Muscle layer of duodenum (tissue), 2 donors: Measurements from ENCODE around the gene ATXN2L.

Source experiments
- H3K27ac ChIP-seq: one replicate; pipeline ENCODE4 v1.7.0; 2013; ENCODE audit warnings: mild to moderate bottlenecking, low read length
- H3K27me3 ChIP-seq: one replicate; pipeline ENCODE4 v1.7.0; 2013; ENCODE audit warnings: low read depth, mild to moderate bottlenecking, control low read depth, low read length
- H3K36me3 ChIP-seq, 2 donors: one replicate each; pipeline ENCODE4 v1.7.0; 2013; ENCODE audit warnings: low read length in 2 of 2, control low read depth in 1 of 2, mild to moderate bottlenecking in 1 of 2; ENCODE audit not compliant: insufficient read depth in 2 of 2, control insufficient read depth in 1 of 2
- H3K4me1 ChIP-seq, 2 donors: one replicate each; pipeline ENCODE4 v1.7.0; 2013; ENCODE audit warnings: low read length in 2 of 2, mild to moderate bottlenecking in 2 of 2, control low read depth in 1 of 2, moderate library complexity in 1 of 2; ENCODE audit not compliant: insufficient read depth in 2 of 2, control insufficient read depth in 1 of 2
- H3K4me3 ChIP-seq, 2 donors: one replicate each; pipeline ENCODE4 v1.7.0; 2013; ENCODE audit warnings: low read length in 2 of 2, low read depth in 1 of 2, mild to moderate bottlenecking in 1 of 2
- H3K9me3 ChIP-seq, 2 donors: one replicate each; pipeline ENCODE4 v1.7.0; 2013; ENCODE audit warnings: low read length in 2 of 2, control low read depth in 1 of 2, mild to moderate bottlenecking in 1 of 2; ENCODE audit not compliant: control insufficient read depth in 1 of 2
- donor health status: healthy.

ATXN2L gene

GRCh38 chr16:28882551-28883160, 59.9 kb downstream of the ATXN2L start:
- H3K4me3 ChIP-seq = no peak overlapping the region
- H3K4me1 ChIP-seq = peaks cover 0 to 12% of the 10 kb centered on the region in 2 donors
- H3K27me3 ChIP-seq = no peaks in the 10 kb centered on the region
- no peaks in the 10 kb centered on the region for H3K9me3 ChIP-seq
- H3K27ac ChIP-seq = no peak overlapping the region
- H3K36me3 ChIP-seq = no peaks in the 10 kb centered on the region

GRCh38 chr16:28883221-28883996, 60.6 kb downstream of the ATXN2L start:
- no peaks in the 10 kb centered on the region for H3K27me3 ChIP-seq
- no peak overlapping the region for H3K4me3 ChIP-seq
- no peak overlapping the region for H3K27ac ChIP-seq
- H3K4me1 ChIP-seq = peaks cover 0 to 12% of the 10 kb centered on the region in 2 donors
- H3K9me3 ChIP-seq = no peaks in the 10 kb centered on the region
- no peaks in the 10 kb centered on the region for H3K36me3 ChIP-seq

DNA sequence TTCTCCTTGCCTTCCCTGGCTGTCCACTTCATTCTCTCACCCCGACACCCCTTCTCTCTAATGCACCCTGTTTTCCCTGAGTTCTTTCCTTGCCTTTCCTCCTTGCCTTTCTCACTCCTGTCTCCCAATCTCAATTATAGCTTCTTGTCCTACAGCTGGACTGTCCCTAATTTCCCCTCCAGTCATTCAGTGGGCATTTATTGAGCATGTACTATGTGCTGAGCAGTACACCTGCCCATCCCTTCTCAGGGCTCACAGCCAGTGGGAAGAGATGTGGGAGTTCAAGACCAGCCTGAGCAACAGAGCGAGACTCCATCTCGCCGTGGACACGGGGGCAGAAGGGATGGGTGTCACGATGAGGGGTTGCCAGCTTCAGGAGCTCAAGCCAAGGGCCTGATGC, 61.2 kb downstream of the ATXN2L start:
- H3K36me3 ChIP-seq = no peaks in the 10 kb centered on the region
- no peak overlapping the region for H3K4me3 ChIP-seq
- no peaks in the 10 kb centered on the region for H3K9me3 ChIP-seq
- no peak overlapping the region for H3K27ac ChIP-seq
- no peaks in the 10 kb centered on the region for H3K27me3 ChIP-seq
- H3K4me1 ChIP-seq = peaks cover 0 to 11% of the 10 kb centered on the region in 2 donors
